Endothelial cell (in vitro differentiated cells): ENCODE data around the gene ZFP42. TPM values are rescaled to one million over a fixed set of nuclear protein-coding genes. Genes with fewer than 3 reads are reported as not detected.

Source experiments
- DNase-seq: peaks from one replicate; pipeline ENCODE4 v3.0.0; 2021; ENCODE audit warnings: low spot score
- H3K27ac Mint-ChIP-seq: one replicate; pipeline ENCODE4 v1.8.0; 2021; ENCODE audit warnings: mixed read lengths, inconsistent platforms; ENCODE audit not compliant: unreplicated experiment
- H3K27me3 Mint-ChIP-seq: one replicate; pipeline ENCODE4 v1.8.0; 2021; ENCODE audit warnings: mild to moderate bottlenecking, moderate library complexity, mixed read lengths, inconsistent platforms; ENCODE audit not compliant: unreplicated experiment
- H3K36me3 Mint-ChIP-seq: one replicate; pipeline ENCODE4 v1.8.0; 2021; ENCODE audit warnings: mild to moderate bottlenecking, low read depth, mixed read lengths, inconsistent platforms; ENCODE audit not compliant: unreplicated experiment
- H3K4me1 Mint-ChIP-seq: one replicate; pipeline ENCODE4 v1.8.0; 2021; ENCODE audit warnings: mild to moderate bottlenecking, mixed read lengths, inconsistent platforms; ENCODE audit not compliant: unreplicated experiment
- H3K4me3 Mint-ChIP-seq: one replicate; pipeline ENCODE4 v1.8.0; 2021; ENCODE audit warnings: mild to moderate bottlenecking, mixed read lengths, inconsistent platforms; ENCODE audit not compliant: unreplicated experiment
- H3K9me3 Mint-ChIP-seq: one replicate; pipeline ENCODE4 v1.8.0; 2021; ENCODE audit warnings: mixed read lengths, inconsistent platforms; ENCODE audit not compliant: unreplicated experiment
- CTCF ChIP-seq: fragments of 200-600 bp; sonication (generic); IDR thresholded peaks from one replicate; pipeline ENCODE4 v1.5.0; 2021; ENCODE audit warnings: antibody characterized with exemption; ENCODE audit not compliant: unreplicated experiment
- total RNA-seq: library from RNA; stranded (reverse); fragmentation: NEBNext Ultra II Directional; extraction: Animal tissue kit (Norgen Biotek cat#: 25700); gene quantifications from one replicate; pipeline ENCODE4 v1.2.1, GENCODE V29; 2021; ENCODE audit not compliant: unreplicated experiment

Gene ZFP42
- total RNA-seq, 1 donor from 2014 or later, result 2.1 TPM

GRCh38 chr4:187999406-187999932 lies 3.9 kb downstream of the ZFP42 start:
- no peak for TF ChIP-seq CTCF
- no peak overlapping the region for H3K4me3 Mint-ChIP-seq
- H3K9me3 Mint-ChIP-seq, result no peaks in the 10 kb centered on the region
- H3K27ac Mint-ChIP-seq, result no peak overlapping the region
- peaks cover 2% of the 10 kb centered on the region for H3K27me3 Mint-ChIP-seq
- H3K36me3 Mint-ChIP-seq, result peaks cover 4% of the 10 kb centered on the region
- DNase-seq, result no peak
- no peaks in the 10 kb centered on the region for H3K4me1 Mint-ChIP-seq

- no peak overlapping the region for H3K27ac Mint-ChIP-seq
- TF ChIP-seq CTCF, result no peak
- no peak overlapping the region for H3K4me3 Mint-ChIP-seq
- no peak for DNase-seq
- no peaks in the 10 kb centered on the region for H3K9me3 Mint-ChIP-seq
- H3K27me3 Mint-ChIP-seq, result peaks cover 2% of the 10 kb centered on the region
- H3K36me3 Mint-ChIP-seq, result peaks cover 3% of the 10 kb centered on the region
- H3K4me1 Mint-ChIP-seq, result no peaks in the 10 kb centered on the region
These were observed 6.8 kb downstream of the ZFP42 start for GRCh38 chr4:188002323-188002722.

- Mint-ChIP-seq H3K9me3 (no peaks in the 10 kb centered on the region), H3K4me1 (no peaks in the 10 kb centered on the region), H3K27ac (no peak overlapping the region), H3K4me3 (no peak overlapping the region), H3K27me3 (peaks cover 2% of the 10 kb centered on the region), H3K36me3 (no peaks in the 10 kb centered on the region)
- no peak for DNase-seq
- TF ChIP-seq CTCF, result no peak
These were observed 7.2 kb downstream of the ZFP42 start for GRCh38 chr4:188002751-188003150.

GRCh38 chr4:188005561-188005960 lies 10.0 kb downstream of the ZFP42 start:
- Mint-ChIP-seq H3K4me1 (no peaks in the 10 kb centered on the region), H3K9me3 (no peaks in the 10 kb centered on the region), H3K4me3 (no peak overlapping the region), H3K36me3 (no peaks in the 10 kb centered on the region), H3K27ac (no peak overlapping the region), H3K27me3 (peaks cover 2% of the 10 kb centered on the region)
- no peak for TF ChIP-seq CTCF
- DNase-seq, result no peak

- Mint-ChIP-seq H3K4me1 (no peaks in the 10 kb centered on the region), H3K4me3 (no peak overlapping the region), H3K9me3 (no peaks in the 10 kb centered on the region), H3K27me3 (peaks cover 2% of the 10 kb centered on the region), H3K27ac (no peak overlapping the region), H3K36me3 (no peaks in the 10 kb centered on the region)
- no peak for DNase-seq
- no peak for TF ChIP-seq CTCF
These were observed 10.8 kb downstream of the ZFP42 start for GRCh38 chr4:188006285-188006848.
